A549 treated with AZD2906 at 1 μM for 4 hours (cell line): ENCODE results near the gene SLC30A7. TPM values are rescaled to one million over a fixed set of nuclear protein-coding genes. Genes with fewer than 3 reads are reported as not detected.

Experiments used
- total RNA-seq: library from RNA; stranded (reverse); fragments of 200-300 nt; extraction: Qiagen RNA extraction; gene quantifications from 5 replicates; pipeline ENCODE4 v1.2.3, GENCODE V29; 2022

SLC30A7 gene
- 6.8 to 10.0 TPM (median 8.6 TPM) in 5 replicates for total RNA-seq

GRCh38 chr1:100895540-100896480 is at the start of gene SLC30A7:
TSS of gene SLC30A7 (plus strand) at chr1:100896090. CDS start at chr1:100896263, 173 bp downstream.

GRCh38 chr1:100894603-100895539 is 1.0 kb upstream of the SLC30A7 start, which contains the start of gene EXTL2:
TSS of gene EXTL2 (minus strand) at chr1:100894842. CDS start at chr1:100888757, 6,085 bp downstream.

GRCh38 chr1:101025657-101026429 is 130.0 kb downstream of the SLC30A7 start, which contains the start of gene DPH5:
TSS of gene DPH5 (minus strand) at chr1:101025784. CDS start at chr1:101025443, 341 bp downstream.

Other genes with a start within 250 kb of the SLC30A7 start
- 0.04 to 0.08 TPM (median 0.05 TPM) in 5 replicates for gene VCAM1, start 176.3 kb upstream of the SLC30A7 start, total RNA-seq
- gene EXTL2, start 1.2 kb upstream of the SLC30A7 start, total RNA-seq: 6.2 to 8.6 TPM (median 7.7 TPM) in 5 replicates
- 28.3 to 32.5 TPM (median 29.9 TPM) in 5 replicates for gene DPH5, start 129.7 kb downstream of the SLC30A7 start, total RNA-seq